Psoas muscle (tissue), 8 donors: ENCODE results near the gene KNL1. TPM values are rescaled to one million over a fixed set of nuclear protein-coding genes. Genes with fewer than 3 reads are reported as not detected.

Experiments used
- ATAC-seq, 4 donors: fragments of 200-7000 bp; cut with Tn5 transposase; one replicate each; pipeline ENCODE4 v1.9.1; 2020; ENCODE audit warnings: moderate library complexity in 3 of 4, mild to moderate bottlenecking in 2 of 4
- DNase-seq, 2 donors: peaks; one replicate each; pipeline ENCODE4 v3.0.0-alpha.2; 2020
- H3K27ac ChIP-seq: fragments of 200-600 bp; one replicate; pipeline ENCODE4 v1.8.0; 2022
- H3K27me3 ChIP-seq, 3 donors: fragments of 200-600 bp in 1 of 3; one replicate each; pipeline versions ENCODE4 v1.6.1 to v1.8.0; 2013 to 2022; ENCODE audit warnings: low read length in 2 of 3, mild to moderate bottlenecking in 2 of 3, moderate library complexity in 1 of 3; ENCODE audit not compliant: insufficient read depth in 3 of 3
- H3K36me3 ChIP-seq, 2 donors: fragments of 200-600 bp in 1 of 2; one replicate each; pipeline versions ENCODE4 v1.6.1 to v1.8.0; 2013 to 2022; ENCODE audit warnings: low read depth in 1 of 2, mild to moderate bottlenecking in 1 of 2, moderate library complexity in 1 of 2; ENCODE audit not compliant: insufficient read depth in 1 of 2
- H3K4me1 ChIP-seq: fragments of 200-600 bp; one replicate; pipeline ENCODE4 v1.8.0; 2022
- H3K4me3 ChIP-seq: fragments of 200-600 bp; one replicate; pipeline ENCODE4 v1.8.0; 2022; ENCODE audit warnings: mild to moderate bottlenecking
- H3K9me3 ChIP-seq: fragments of 200-600 bp; one replicate; pipeline ENCODE4 v1.8.0; 2022
- WGBS, 3 donors: extraction: QIAGEN DNeasy Blood & Tissue Kit; methylation state at CpG; one replicate each; pipeline versions ENCODE4 v1.1.6 to v1.1.7; 2013; 5-methylcytosine and 5-hydroxymethylcytosine counted together
- intact Hi-C, 2 donors: fragments of 100-400 bp; cut with DNase I; formaldehyde crosslinking; loops; one replicate each; pipeline versions ENCODE4 v1.11.0 to v1.14.2; 2022
- polyA plus RNA-seq, 3 donors: library from polyadenylated mRNA; stranded (reverse); fragments of 200-250 nt; gene quantifications; one replicate each; pipeline ENCODE4 v1.2.3, GENCODE V29; 2013
- total RNA-seq, 4 donors: library from RNA; stranded (reverse); fragmentation: NEBNext Ultra II Directional in 2 of 4; extraction: Animal tissue kit (Norgen Biotek cat#: 25700) in 2 of 4; gene quantifications; one replicate each; pipeline versions ENCODE4 v1.2.1 to v1.2.4, GENCODE V29; 2021 to 2023
- TF ChIP-seq, protein P1 (sequence below): fragments of 200-600 bp; IDR thresholded peaks from one replicate; pipeline ENCODE4 v1.8.0; 2022; ENCODE audit warnings: antibody characterized with exemption
- donor health status: healthy with polysubstance abuse.
- donor health status: DM: no; HTN: no; CAD: no; lungs with moderate emphysema.
- donor health status: Bipolar disorder and iron deficiency.
- donor health status: healthy.
- donor health status: DM: yes; HTN: yes; CAD: no.
- donor health status: DM: no; HTN: no; CAD: no.
- donor health status: DM: no; HTN: no; CAD: no.
- donor health status: DM: yes; HTN: yes; CAD: no.

KNL1 gene
- total and polyA plus RNA-seq, 7 donors: 0.03 to 0.50 (median 0.18) TPM; not detected in 2

DNA sequence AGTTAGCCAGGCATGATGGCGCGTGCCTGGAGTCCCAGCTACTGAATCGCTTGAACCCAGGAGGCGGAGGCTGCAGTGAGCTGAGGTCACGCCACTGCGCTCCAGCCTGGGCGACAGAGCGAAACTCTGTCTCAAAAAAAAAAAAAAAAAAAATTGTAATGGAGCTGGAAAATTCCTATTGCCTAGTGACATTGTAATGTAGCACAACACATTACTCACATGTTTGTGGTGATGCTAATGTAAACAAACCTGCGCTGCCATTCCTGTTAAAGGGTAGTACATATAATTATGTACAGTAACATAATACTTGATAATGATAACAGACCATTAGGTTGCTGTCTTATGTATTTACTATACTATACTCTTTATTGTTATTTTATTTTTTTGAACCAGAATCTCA, 39.1 kb downstream of the KNL1 start:
- TF ChIP-seq, protein P1, sequence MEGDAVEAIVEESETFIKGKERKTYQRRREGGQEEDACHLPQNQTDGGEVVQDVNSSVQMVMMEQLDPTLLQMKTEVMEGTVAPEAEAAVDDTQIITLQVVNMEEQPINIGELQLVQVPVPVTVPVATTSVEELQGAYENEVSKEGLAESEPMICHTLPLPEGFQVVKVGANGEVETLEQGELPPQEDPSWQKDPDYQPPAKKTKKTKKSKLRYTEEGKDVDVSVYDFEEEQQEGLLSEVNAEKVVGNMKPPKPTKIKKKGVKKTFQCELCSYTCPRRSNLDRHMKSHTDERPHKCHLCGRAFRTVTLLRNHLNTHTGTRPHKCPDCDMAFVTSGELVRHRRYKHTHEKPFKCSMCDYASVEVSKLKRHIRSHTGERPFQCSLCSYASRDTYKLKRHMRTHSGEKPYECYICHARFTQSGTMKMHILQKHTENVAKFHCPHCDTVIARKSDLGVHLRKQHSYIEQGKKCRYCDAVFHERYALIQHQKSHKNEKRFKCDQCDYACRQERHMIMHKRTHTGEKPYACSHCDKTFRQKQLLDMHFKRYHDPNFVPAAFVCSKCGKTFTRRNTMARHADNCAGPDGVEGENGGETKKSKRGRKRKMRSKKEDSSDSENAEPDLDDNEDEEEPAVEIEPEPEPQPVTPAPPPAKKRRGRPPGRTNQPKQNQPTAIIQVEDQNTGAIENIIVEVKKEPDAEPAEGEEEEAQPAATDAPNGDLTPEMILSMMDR: no peak
- H3K4me1 ChIP-seq: no peaks in the 10 kb centered on the region
- 85 to 98% (median 97%) methylated on average over 9 of the region's 9 CpGs for WGBS, 3 donors
- DNase-seq: no peak
- no peak overlapping the region for H3K27ac ChIP-seq
- no peak overlapping the region for H3K4me3 ChIP-seq
- H3K27me3 ChIP-seq: no peaks in the 10 kb centered on the region
- no peaks in the 10 kb centered on the region for H3K36me3 ChIP-seq
- no peak for ATAC-seq
- intact Hi-C loops: no loop called here
- no peaks in the 10 kb centered on the region for H3K9me3 ChIP-seq

DNA sequence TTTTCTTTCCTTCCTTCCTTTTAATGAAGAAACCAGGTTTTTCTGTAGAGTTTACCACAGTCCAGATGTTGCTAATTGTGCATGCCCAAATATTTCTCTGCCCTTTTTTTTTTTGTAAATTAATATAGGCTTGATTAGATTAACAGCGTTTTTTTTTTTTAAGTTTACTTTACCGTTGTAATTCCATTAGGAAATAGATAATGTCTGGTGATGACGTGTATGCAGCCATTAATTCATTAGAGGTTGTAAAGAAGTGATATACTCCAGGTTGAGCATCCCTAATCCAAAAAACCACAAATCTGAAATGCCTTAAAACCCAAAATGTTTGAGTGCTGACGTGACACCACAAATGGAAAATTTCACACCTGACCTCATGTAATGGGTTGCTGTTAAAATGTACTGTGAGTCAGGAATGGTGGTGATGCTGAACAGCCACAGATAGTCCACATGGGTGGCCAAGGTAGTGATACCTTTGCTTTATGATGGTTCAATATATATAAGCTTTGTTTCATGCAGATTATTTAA, 43.2 kb downstream of the KNL1 start:
- TF ChIP-seq, protein P1: no peak
- intact Hi-C loops: no loop called here
- no peaks in the 10 kb centered on the region for H3K4me1 ChIP-seq
- H3K27ac ChIP-seq: no peak overlapping the region
- 85 to 92% (median 87%) methylated on average over 4 of the region's 4 CpGs for WGBS, 3 donors
- no peaks in the 10 kb centered on the region for H3K36me3 ChIP-seq
- H3K27me3 ChIP-seq: no peaks in the 10 kb centered on the region
- no peak overlapping the region for H3K4me3 ChIP-seq
- DNase-seq: no peak
- ATAC-seq: no peak
- H3K9me3 ChIP-seq: no peaks in the 10 kb centered on the region

DNA sequence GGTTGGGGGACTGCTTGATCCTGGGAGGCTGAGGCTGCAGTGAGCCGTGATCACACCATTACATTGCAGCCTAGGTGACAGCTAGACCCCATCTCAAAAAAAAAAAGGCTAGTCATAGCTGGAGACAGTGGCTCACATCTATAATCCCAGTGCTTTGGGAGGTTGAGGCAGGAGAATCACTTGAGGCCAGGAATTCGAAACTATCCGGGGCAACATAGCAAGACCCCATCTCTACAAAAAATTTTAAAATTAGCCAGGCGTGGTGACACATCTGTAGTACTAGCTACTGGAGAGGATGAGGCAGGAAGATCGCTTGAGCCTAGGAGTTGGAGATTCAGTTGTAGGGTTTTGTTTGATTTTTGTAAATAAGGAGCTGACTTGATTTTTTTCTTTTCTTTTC, 45.6 kb downstream of the KNL1 start:
- Histone ChIP-seq H3K9me3 (no peaks in the 10 kb centered on the region), H3K36me3 (no peaks in the 10 kb centered on the region), H3K27ac (no peak overlapping the region), H3K4me3 (no peak overlapping the region), H3K27me3 (no peaks in the 10 kb centered on the region), H3K4me1 (no peaks in the 10 kb centered on the region)
- intact Hi-C loops: no loop called here
- ATAC-seq (no peak), DNase-seq (no peak)
- WGBS, 3 donors: 97 to 99% (median 98%) methylated on average over 5 of the region's 5 CpGs
- TF ChIP-seq, protein P1: no peak

DNA sequence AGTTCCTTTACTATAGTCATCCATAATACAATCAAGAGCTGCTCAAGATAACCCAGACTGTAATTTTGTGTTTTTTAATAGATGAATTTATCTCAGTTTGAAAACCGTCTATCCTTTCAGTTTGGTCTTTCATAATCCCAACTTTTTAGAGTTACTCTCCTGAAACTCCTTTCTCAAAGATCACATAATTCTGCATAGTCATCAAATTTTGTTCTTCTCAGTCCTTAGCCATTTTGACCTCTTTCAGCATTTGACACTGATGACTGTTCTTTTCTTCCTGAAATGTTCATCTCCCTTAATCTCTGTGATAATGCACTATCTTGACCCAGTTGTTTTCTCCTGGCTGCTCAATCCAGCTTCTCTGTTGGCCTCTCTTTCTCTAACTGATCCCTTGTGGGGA, 53.5 kb downstream of the KNL1 start:
- no peak overlapping the region for H3K27ac ChIP-seq
- ATAC-seq (no peak), DNase-seq (no peak)
- no peaks in the 10 kb centered on the region for H3K36me3 ChIP-seq
- WGBS, 3 donors: 89 to 100% (median 100%) methylated on average over 1 of the region's 1 CpG
- H3K4me3 ChIP-seq: no peak overlapping the region
- no peaks in the 10 kb centered on the region for H3K27me3 ChIP-seq
- no peaks in the 10 kb centered on the region for H3K9me3 ChIP-seq
- H3K4me1 ChIP-seq: no peaks in the 10 kb centered on the region
- TF ChIP-seq, protein P1: no peak
- intact Hi-C loops: no loop called here

DNA sequence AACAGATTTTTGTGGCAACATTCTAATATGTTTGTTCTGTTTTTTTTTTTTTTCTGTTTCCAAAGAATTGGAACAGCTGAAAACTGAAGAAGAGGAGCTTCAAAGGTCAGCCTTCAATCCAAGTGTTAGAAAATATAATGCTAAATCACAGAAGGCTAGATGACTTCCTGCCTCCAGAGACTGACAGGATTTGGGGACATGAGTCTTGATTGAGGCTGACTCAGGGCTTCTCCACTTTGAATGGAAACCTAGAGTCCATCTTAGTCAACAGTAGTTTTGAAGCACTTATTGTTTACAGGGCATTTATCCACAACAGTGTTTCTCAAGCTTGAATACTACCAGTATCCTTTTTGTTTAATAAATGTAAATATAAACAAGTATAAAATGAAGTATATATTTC, 56.4 kb downstream of the KNL1 start:
- TF ChIP-seq, protein P1: no peak
- no peak overlapping the region for H3K4me3 ChIP-seq
- DNase-seq: no peak
- intact Hi-C loops: no loop called here
- no peak overlapping the region for H3K27ac ChIP-seq
- no peaks in the 10 kb centered on the region for H3K4me1 ChIP-seq
- no peaks in the 10 kb centered on the region for H3K27me3 ChIP-seq
- H3K9me3 ChIP-seq: no peaks in the 10 kb centered on the region
- no peaks in the 10 kb centered on the region for H3K36me3 ChIP-seq
- ATAC-seq: no peak
